Measurements from ENCODE around the gene SMAP1.
A peak's percentile ranks its signal among the peaks of the same experiment; 100 is the strongest.

Gene SMAP1

DNA sequence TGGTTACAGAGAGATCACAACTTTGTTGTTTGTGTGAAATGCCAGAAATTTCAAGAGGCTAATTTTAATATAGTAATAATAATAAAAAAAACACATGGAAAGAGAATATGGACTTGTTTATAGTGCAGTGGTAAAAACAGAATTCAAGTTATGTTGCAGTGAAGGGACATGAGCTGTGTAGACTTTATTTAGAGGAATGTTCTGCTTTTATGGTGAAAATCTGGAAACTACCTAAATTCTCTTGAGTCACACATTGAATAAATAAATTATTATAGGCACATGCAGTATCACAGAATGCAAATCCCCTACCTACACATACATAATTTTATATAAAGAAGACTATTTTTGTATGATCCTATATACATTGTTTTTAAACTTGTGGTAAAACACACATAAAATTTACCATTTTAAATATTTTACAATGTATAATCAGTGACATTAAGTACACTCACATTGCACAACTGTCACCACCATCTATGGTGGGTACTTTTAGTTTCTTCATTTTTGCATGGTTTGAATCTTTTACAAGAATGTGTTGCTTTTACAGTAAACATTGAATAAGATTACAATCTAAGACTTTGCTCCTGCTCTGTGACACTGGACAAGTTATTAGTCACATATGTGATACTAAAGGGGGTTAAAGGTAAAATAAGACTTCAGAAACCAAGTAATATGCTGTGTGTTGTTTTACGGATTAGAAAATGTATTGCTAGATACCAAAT is 181.8 kb downstream of the SMAP1 start:
- Histone ChIP-seq H3K4me3 (ENCODE audit: low read length) (no peak overlapping the region), H3K79me2 (ENCODE audit: low read length) (no peaks in the 10 kb centered on the region), H3K27me3 (ENCODE audit: low read depth, low read length) (no peaks in the 10 kb centered on the region), H3K4me2 (ENCODE audit: low read length) (no peak overlapping the region), H3K9me3 (ENCODE audit: insufficient read depth, low read length) (peaks cover 12% of the 10 kb centered on the region; the same call in 1 of the 2 replicates), H3K9ac (ENCODE audit: low read length) (no peak overlapping the region), H3K36me3 (replicated peaks; ENCODE audit: low read depth, low read length) (peaks cover 33% of the 10 kb centered on the region), H3K27ac (ENCODE audit: low read length) (no peak overlapping the region), H4K20me1 (ENCODE audit: insufficient read depth, low read length) (no peaks in the 10 kb centered on the region), H2AFZ (ENCODE audit: low read depth, low read length) (no peak overlapping the region), H3K4me1 (ENCODE audit: low read length) (no peaks in the 10 kb centered on the region)
- no peak for TF ChIP-seq EZH2phosphoT487 (IDR thresholded peaks at IDR 0.05; ENCODE audit: low read depth)
- TF ChIP-seq, protein P1, sequence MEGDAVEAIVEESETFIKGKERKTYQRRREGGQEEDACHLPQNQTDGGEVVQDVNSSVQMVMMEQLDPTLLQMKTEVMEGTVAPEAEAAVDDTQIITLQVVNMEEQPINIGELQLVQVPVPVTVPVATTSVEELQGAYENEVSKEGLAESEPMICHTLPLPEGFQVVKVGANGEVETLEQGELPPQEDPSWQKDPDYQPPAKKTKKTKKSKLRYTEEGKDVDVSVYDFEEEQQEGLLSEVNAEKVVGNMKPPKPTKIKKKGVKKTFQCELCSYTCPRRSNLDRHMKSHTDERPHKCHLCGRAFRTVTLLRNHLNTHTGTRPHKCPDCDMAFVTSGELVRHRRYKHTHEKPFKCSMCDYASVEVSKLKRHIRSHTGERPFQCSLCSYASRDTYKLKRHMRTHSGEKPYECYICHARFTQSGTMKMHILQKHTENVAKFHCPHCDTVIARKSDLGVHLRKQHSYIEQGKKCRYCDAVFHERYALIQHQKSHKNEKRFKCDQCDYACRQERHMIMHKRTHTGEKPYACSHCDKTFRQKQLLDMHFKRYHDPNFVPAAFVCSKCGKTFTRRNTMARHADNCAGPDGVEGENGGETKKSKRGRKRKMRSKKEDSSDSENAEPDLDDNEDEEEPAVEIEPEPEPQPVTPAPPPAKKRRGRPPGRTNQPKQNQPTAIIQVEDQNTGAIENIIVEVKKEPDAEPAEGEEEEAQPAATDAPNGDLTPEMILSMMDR (IDR thresholded peaks at IDR 0.05; ENCODE audit: low read depth, low read length) = no peak

DNA sequence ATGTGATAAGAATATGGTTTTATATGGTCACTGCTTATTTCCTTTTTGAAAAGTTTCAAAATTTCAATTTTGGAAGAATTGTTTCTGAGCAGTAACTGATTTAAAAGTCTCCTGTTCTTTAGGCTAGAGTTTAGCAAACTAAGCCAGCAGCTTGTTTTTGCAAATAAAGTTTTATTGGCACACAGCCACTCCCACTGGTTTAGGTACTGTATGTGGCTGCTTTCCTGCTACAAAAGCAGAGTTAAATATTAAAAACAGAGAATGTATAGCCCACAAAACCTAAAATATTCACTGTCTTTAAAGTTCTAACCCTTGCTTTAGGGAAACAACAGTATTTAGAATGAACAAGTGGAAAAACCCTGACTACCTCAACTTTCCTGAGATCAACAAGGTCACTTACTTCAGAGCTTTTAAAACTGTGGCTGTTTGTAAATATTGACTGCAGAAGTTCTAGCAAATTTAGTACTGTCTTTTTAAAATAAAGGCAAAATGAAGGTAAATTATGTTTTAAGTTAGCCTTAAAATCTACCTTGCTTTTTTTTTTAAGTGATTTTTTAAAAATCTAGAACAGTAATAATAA is 185.1 kb downstream of the SMAP1 start:
- Histone ChIP-seq H3K4me1 (ENCODE audit: low read length) (peaks cover 11% of the 10 kb centered on the region), H3K9me3 (ENCODE audit: insufficient read depth, low read length) (peaks cover 12% of the 10 kb centered on the region; the same call in 1 of the 2 replicates), H3K27ac (ENCODE audit: low read length) (no peak overlapping the region), H3K4me2 (ENCODE audit: low read length) (no peak overlapping the region), H2AFZ (ENCODE audit: low read depth, low read length) (no peak overlapping the region), H4K20me1 (ENCODE audit: insufficient read depth, low read length) (peaks cover 2% of the 10 kb centered on the region), H3K9ac (ENCODE audit: low read length) (no peak overlapping the region), H3K79me2 (ENCODE audit: low read length) (no peaks in the 10 kb centered on the region), H3K36me3 (replicated peaks; ENCODE audit: low read depth, low read length) (peaks cover 21% of the 10 kb centered on the region), H3K27me3 (ENCODE audit: low read depth, low read length) (no peaks in the 10 kb centered on the region), H3K4me3 (ENCODE audit: low read length) (no peak overlapping the region)
- TF ChIP-seq, protein P1 (IDR thresholded peaks at IDR 0.05; ENCODE audit: low read depth, low read length) = no peak
- no peak for TF ChIP-seq EZH2phosphoT487 (IDR thresholded peaks at IDR 0.05; ENCODE audit: low read depth)

DNA sequence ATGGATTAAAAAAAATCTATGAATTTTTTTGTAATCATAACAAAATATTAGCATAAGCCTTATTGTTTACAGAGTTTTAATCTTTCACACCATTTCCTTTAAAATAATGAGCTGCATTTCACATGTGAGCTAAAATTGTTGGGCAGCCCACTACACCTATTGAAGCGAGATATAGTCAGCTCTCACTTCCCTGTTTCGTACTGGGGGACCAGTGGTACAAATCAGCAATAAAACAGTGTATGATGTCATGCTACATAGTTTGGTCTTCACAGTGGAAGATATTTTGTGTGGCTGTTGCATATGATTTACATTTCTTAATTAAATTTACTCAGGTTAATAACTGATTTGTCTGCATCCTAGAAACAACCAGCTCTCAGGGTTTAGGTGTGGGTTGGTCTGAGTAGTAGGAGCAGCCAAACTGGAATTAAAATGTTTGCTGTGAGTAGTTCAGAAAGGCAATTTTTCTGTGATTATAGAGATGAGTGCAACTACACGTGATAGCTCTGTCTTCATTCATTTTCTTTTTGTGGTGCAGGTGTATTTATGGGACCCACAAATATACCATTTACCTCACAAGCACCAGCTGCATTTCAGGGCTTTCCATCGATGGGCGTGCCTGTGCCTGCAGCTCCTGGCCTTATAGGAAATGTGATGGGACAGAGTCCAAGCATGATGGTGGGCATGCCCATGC is 189.8 kb downstream of the SMAP1 start:
- Histone ChIP-seq H3K9me3 (ENCODE audit: insufficient read depth, low read length) (no peaks in the 10 kb centered on the region), H3K36me3 (replicated peaks; ENCODE audit: low read depth, low read length) (peaks cover 30% of the 10 kb centered on the region), H3K4me1 (ENCODE audit: low read length) (peaks cover 20% of the 10 kb centered on the region), H4K20me1 (ENCODE audit: insufficient read depth, low read length) (peaks cover 4% of the 10 kb centered on the region), H3K79me2 (ENCODE audit: low read length) (no peaks in the 10 kb centered on the region), H2AFZ (ENCODE audit: low read depth, low read length) (no peak overlapping the region), H3K27ac (ENCODE audit: low read length) (no peak overlapping the region; the same call in 1 of the 2 replicates), H3K27me3 (ENCODE audit: low read depth, low read length) (no peaks in the 10 kb centered on the region), H3K9ac (ENCODE audit: low read length) (no peak overlapping the region), H3K4me3 (ENCODE audit: low read length) (peak overlapping the region; percentile 10; the same call in 1 of the 2 replicates), H3K4me2 (ENCODE audit: low read length) (peak overlapping the region; percentile 48)
- TF ChIP-seq, protein P1 (IDR thresholded peaks at IDR 0.05; ENCODE audit: low read depth, low read length) = no peak
- TF ChIP-seq EZH2phosphoT487 (IDR thresholded peaks at IDR 0.05; ENCODE audit: low read depth) = no peak

DNA sequence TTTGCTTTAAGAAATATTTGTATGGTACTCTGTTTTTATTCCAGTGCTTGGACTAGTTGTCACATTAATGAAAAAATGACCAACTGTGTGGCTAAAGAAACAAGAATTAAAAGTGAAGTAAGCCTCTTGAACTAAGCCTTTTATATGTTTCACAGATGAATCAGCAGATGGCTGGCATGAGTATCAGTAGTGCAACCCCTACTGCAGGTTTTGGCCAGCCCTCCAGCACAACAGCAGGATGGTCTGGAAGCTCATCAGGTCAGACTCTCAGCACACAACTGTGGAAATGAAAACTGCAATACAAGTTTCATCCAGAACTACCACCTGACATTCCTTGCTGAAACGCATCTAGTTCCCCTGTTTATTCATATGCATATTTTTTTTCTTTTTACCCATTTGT is 192.4 kb downstream of the SMAP1 start:
- H2AFZ ChIP-seq (ENCODE audit: low read depth, low read length) = no peak overlapping the region
- H3K9me3 ChIP-seq (ENCODE audit: insufficient read depth, low read length) = no peaks in the 10 kb centered on the region
- H3K9ac ChIP-seq (ENCODE audit: low read length) = no peak overlapping the region
- H3K79me2 ChIP-seq (ENCODE audit: low read length) = no peaks in the 10 kb centered on the region
- H3K4me2 ChIP-seq (ENCODE audit: low read length) = no peak overlapping the region
- no peaks in the 10 kb centered on the region for H3K27me3 ChIP-seq (ENCODE audit: low read depth, low read length)
- H3K36me3 ChIP-seq (replicated peaks; ENCODE audit: low read depth, low read length) = peaks cover 29% of the 10 kb centered on the region
- H4K20me1 ChIP-seq (ENCODE audit: insufficient read depth, low read length) = peaks cover 9% of the 10 kb centered on the region
- H3K4me1 ChIP-seq (ENCODE audit: low read length) = peaks cover 43% of the 10 kb centered on the region
- H3K27ac ChIP-seq (ENCODE audit: low read length) = no peak overlapping the region
- H3K4me3 ChIP-seq (ENCODE audit: low read length) = no peak overlapping the region
- TF ChIP-seq EZH2phosphoT487 (IDR thresholded peaks at IDR 0.05; ENCODE audit: low read depth) = no peak
- TF ChIP-seq, protein P1 (IDR thresholded peaks at IDR 0.05; ENCODE audit: low read depth, low read length) = no peak

Measured in OCI-LY3 (cell line).